Fibroblast of gingiva (primary cell): ENCODE data around the gene MAPK4.

Experiments used
- DNase-seq: peaks from one replicate; pipeline ENCODE4 v3.0.0-alpha.2; 2011; ENCODE audit warnings: low read depth

MAPK4 gene

DNA sequence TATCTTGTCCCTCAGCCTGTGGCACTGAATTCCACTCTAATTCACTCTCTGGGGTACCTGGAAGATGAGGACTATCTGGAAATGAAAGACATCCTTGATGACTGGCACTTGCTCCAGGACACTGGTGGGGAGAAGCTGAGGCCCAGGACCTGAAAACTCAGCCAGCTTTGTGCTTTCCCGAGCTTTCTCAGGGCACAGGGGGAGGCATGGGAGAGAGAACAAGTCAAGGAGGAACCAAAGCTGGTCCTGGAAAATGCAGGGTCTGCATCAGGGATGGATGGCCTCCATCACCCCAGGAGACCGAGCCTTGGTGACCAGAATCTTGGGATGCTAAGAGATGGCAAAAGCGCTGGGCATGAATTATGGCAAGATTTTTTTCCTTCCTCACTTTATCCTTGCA, 65.1 kb downstream of the MAPK4 start:
- DNase-seq = no peak

DNA sequence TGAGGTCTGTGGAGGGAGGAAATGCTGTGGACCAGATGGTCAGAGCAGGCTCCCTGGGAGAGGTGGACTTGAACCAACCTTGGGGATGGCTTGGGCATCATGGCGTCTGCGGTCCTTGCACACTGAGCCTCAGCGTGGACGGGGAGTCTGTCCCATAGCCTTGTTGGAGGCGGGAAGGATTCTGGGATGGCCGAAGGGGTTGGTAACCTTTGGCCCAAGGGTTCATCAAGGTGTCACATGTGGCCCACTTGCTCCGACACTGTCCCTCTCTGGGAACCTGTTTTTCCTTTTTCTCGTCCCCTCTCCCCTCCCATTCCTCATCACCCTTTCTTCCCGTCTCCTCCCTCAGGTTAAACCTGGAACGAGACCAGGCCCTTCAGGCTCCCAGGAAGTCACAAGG, 66.4 kb downstream of the MAPK4 start:
- no peak for DNase-seq

DNA sequence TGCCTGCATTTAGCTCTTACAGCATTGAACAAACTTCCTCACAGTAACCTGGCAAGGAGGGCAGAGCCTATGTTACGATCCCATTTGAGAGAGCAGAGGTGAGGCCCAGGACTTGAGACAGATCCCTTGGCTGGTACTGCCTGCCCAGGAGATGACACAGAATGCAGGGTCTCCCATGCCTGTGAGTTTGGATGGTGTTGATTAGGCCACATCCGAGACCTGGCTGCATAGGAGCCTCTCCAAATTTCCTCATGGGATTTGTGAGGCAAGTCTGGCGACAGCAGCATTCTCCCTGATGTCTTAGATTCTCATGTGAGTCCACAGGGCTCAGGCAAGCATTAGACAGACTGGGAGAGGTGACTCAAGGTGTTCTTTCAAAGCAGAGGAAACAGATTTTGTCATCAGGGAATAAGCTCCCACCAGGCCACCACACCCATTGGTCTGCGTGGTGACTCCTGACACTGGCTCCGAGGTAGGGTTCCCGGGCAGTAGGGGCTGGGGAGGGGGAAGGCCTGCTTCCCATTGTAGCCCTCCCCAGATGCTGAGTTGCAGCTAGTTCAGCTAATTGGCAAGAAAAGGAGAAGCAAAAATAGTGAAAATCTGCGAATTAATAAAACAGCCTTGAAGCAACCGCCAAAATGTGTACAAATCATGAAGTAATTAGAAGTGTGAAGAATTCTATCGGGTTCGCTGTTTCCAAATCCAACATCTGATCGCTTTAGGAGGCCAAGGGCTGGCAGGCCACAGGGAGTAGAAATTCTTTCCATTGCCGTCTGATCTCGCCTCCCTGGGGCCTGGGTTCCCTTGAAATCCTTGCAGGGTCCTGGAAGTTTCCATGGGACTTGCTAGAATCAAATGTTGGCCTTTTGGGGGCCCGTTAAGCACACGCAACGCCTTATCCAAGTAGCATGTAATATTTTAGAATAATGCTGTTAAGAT, 68.0 kb downstream of the MAPK4 start:
- DNase-seq = no peak

DNA sequence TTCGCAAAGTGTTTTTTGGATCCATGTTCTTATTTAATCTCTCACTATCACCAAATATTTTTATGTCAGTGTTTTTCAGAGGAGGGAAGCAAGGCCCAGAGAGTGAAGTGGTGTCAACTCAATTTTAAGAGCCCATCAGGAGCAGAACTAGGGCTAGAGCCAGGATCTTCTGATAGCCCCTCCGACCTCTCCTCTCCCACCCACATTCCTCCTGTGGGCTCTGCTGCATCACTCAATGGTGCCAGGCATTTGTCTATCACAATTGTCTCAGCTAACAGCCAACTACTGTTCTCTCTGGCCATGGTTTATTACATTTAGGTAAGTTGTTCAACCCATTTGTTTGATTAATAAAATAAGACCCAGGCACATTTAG, 68.6 kb downstream of the MAPK4 start:
- DNase-seq = no peak

DNA sequence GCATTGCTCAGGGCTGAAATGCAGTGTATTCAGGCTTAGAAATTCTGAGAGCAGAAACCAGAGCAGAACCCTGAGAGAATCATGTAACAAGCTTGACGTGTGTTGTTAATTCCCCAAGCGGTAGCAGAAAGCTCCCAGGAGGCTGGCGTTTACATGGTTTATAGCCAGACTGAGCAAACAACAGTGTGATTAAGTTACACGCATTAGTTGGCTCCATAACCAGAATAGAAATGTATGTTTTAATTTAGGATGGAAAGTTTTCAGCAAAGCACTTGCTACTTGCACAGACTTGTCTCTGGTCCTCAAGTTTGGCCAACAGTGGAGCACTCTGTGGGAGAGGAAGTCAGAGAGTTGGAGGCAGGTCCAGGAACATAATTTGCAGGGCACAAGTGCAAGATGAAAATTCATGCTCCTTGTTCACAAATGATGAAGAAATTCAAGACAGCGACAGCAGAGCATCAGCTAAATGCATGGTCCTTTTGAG, 69.3 kb downstream of the MAPK4 start:
- DNase-seq = peak; percentile 49

DNA sequence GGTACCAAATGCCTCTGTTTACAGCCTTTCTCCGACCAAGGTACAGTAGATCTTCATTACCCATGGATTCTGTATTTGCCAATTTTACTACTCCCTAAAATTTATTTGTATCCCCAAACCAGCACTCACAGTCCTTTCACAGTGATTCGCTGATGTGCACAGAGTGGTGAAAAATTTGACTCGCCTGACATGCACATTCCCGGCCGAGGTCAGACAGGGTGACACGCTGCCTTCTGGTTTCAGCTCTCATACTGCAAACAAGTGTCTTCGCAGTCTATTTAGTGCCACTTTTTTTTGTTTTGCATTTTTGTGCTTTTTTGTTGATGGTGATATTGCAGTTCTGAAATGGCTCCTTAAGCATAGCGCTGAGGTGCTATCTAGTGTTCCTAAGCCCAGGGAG, 71.0 kb downstream of the MAPK4 start:
- no peak for DNase-seq

DNA sequence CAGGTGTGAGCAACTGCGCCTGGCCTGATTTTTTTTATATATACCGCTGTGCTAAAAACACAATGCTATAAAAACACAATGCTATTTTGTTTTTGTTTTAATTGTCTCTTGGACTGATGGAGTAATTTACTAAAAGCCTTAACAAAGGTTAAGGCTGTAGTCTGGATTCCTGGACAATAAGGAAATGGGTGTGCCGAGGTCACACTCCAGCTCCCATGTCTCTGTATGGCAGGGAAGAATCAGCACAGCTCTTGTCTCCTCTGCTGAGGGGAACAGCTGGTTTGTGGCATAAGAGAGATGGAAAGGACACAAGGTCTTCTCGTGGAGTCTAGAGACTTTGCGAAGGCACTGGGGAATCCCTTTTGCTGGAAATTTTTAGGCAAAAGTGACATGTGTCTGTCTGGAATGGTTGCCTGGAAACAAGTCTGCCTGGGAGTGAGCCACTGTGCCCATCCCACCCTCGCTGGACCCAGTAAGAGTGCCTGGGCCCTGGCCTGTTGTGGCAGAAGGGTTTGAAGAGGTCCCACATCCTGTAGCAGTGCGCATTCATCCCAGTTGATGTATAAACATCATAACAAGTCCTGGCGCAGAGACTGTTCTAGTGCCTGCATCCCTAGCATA, 73.1 kb downstream of the MAPK4 start:
- no peak for DNase-seq

DNA sequence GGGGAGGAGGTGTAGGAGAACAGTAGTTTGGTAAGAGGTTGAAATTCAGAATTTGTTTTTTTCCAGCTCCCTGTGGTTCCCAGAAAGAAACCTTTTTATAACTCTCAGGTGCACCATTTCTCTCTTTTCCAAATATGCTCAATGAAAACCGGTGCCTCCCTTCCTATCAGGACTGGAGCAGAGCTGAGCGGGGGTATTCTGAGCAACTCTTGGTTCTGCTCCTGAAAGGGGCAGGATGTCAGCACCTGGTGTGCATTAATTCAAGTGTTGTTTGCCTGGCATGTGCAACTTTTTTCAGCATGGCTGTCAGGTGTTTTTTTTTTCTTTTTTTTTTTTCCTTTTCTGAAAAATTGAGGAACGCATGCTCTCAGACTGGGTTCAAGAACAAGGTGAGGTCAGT, 74.1 kb downstream of the MAPK4 start:
- DNase-seq = no peak

DNA sequence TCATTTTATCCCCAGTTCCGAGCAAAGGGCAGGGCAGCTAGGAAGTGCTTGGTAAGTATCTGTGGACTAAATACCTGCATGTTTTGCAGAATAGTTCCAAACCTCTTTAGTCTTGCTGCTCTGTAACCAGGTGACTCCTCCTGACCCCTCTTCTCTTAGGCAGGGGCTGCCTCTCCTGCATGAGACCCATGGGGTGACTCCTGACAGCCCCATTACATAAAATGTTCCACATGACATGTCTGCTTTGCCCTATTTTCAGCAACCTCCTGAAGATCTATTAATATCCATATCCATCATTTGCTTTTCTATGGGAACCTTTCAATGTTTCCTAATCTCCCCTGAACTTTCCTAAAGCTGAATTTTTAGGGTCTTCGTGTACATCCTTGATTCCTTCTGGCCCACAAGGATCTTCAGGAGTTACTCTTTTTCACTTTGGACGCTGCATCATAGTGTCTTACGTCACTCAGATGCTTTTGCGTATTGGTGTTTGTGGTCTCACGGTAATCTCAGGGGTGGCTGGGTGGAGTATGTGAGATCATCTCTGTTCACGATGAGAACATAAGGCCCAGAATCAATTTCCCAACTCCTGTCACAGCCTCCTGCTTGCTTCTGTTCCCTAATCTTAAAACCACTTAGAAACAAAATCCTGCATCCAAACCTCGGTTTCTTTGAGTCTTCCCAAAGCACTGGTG, 76.6 kb downstream of the MAPK4 start:
- no peak for DNase-seq

DNA sequence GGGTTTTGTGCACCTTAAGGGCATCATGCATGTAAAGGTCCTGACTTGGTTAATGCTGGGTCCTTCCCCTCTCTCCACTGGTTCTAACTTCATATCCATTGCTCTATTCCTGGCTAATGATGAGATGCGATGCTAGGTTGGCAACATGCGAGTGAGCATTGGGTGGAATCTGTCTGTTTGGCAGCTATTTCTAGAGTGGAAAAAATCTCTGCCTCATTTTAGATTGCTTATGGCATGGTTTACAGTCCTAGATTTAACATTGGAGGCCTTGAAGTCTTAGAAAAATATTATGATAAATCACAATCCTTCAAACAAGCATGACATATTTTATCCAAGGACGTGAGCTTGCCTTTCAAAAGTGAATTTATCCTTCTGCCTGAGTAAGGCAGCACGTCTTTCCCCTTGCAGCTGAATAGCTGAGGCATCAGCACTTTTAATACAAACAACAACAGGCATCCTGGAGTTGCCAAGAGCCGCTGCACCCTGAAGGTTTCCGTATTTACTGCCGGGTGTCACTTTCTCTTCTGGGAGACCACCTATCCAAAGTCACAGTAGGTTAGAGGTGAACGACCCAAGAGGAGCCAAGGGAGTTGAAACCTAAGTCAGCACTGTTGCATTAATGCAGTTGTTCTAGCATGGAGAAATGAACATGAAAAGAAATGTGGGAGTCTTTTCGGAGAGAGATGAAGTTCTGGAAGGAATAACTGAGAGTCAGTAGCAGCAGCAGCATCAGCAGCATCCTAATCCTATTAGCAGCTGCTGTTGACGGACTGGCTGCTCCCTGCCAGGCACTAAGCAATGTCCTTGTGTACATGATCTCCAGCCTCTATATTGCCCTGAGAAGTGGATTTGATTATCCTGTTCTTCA, 78.4 kb downstream of the MAPK4 start:
- DNase-seq = no peak

DNA sequence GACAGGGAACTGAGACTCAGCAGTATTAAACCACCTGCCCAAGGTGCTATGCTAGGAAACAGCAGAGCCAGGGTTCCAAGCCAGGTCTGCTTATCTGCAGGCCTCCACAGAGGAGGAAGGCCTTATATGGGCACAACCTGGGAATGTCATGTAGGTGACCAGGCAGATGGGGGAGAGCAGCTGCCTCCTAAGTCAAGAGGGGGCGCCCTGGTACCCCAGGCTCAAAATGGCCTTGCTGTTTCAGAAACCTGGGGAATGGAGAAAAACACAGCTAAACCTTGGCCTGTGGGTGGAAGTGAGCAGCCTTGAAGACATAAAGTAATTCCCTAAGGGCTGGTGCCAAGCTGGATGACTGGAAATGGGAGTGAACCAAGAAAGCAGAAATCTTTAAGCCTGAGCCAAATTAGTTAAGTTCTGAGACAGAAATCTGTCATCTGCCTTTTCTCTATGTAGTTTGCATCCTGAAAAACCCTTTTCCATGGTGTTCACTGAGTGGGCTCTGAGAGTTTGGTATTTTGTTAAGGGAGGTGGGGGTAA, 79.1 kb downstream of the MAPK4 start:
- DNase-seq = no peak

DNA sequence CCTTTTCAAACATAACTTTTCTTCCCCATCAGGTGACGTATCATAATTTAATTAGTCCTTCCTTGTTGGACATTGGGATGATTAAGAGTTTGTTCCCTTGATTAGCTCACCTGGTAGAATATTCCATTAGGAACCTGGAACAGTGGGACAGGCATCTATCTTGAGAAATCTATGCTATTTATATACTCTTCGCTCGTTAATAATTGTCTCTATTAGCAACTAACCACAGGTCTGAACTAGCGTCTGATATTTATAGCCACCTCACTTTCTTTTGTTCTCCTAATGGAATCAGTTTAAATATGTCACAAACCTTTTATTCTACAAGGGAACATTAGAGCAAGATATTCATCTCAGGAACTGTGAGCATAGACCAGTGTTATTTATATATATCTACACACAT, 79.8 kb downstream of the MAPK4 start:
- DNase-seq = no peak

DNA sequence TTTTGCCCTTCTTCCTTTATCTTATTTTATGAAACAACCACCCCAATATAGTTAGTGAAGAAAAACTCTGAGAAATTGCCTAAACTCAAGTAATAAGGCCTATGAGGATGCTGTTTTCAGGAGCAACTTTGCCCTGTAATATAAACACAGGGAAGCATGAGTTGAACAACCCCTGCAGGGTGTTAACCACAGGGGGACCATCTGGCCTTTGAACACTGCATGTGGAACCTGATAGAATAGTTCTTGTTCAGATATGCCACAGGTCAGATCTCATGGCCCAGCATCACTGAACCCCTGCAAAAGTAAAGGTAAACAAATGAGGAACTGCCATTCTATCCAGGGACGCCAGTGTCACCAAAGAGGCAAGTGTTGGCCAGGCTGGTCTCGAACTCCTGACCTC, 82.6 kb downstream of the MAPK4 start:
- no peak for DNase-seq

DNA sequence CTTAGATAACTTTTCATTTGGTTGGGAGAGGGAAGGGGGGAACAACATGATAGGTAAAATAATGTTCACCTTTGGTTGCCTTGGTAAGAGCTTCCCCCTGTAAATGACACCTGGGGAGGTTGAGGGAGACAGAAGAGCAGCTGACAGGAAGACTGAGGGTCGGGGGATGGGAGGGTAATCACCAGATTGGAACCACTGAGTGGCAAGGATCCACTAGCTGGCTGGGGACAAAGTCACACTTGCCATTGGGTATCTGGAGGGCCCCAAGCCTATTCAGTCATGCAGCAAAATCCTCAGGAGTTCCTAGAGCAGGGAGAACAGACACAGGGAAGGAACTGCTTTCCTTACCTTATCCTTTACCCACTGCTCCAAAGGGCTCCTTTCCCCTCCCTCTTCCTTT, 84.3 kb downstream of the MAPK4 start:
- no peak for DNase-seq

DNA sequence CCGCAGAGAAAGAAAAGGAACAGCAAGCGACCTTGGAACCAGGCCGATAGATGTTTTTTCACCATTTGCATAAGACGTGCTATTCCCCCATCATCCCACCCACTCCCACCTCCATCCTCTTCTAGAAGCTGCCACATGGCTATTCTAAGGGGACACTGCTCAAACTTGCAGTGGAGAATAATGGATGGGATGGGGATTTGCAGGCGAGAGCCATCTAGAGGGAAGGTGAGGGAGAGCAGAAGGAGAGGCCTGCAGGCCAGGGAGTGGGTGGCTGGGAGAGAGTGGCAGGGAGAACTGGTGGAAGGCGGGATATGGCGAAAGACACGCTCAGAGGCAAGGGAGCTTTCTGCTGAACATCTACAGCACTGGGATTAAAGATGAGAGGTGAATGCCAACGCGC, 84.9 kb downstream of the MAPK4 start:
- no peak for DNase-seq

DNA sequence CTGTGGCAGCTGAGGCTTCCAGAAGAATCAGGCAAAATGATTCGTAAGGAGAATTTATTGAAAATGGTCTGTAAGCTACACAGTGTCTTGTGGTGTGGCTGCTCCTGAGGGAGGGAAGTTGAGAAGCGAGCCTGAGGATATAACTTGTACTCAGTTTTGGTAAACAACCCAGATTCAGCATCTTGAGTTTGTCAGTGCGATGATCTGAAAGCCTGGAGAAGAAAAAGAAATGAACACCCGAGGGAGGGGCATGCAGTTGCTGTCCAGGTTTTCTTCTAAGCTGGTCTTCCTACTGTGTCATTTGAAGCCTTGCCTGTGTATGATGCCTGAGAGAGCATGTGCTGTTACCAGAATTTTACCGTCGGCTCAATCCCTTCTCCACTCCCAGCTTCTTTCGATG, 87.3 kb downstream of the MAPK4 start:
- DNase-seq = no peak

DNA sequence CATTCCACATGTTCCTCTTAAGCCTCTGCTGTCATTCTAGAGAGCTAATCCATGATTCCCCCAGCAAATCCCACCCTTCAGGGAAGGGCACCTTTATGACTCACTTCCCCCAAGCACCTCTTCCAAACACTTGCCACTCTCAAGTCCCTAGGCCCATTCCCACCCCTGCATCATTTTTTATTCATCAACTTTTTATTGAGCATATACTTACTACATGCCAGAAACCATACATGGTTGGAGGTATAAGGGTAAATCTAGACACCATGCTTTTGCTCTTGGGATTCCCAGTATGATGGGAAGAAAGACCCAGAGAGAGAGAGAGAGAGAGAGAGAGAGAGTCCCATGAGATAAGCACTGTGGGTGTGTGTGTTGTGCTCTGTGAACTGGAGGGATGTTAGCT, 87.9 kb downstream of the MAPK4 start:
- DNase-seq = no peak

DNA sequence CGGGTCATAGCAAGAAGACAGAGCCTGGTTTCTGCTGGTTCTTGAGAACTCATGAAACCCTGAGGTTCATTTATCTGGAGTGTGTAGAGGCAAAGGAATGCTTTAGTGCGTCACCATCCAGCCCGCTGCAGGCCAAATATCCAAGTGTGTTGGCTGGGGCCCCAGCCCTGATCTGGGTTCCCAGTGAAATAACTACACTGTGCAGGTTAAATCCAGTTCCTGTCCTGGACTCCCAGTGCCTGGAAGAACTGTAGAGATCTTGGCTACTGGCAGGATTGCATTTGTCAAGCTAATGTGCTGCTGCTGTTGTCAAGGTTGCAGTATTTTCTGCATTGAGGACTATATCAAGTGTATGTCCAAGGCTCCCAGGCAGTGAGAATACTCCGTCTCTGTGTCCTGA, 89.9 kb downstream of the MAPK4 start:
- DNase-seq = no peak

DNA sequence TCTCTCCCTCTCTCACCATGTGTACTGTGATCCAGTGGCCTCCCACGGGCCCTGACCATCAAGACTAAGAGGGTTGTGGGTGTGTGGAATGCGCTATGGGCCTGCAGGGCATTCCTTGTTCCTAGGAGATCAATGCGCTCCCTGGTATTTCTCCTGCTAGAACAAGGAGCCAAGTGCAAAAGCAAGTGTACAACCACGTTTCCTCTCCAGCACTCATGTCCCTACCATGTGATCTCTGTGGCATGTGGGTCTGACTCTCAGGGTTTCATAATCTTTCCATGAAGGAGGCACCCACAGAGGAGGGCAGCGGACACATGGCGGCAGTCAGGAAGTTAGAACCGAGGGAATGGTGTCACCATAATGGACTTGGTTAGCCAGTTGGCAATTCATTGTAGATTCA, 91.4 kb downstream of the MAPK4 start:
- no peak for DNase-seq

DNA sequence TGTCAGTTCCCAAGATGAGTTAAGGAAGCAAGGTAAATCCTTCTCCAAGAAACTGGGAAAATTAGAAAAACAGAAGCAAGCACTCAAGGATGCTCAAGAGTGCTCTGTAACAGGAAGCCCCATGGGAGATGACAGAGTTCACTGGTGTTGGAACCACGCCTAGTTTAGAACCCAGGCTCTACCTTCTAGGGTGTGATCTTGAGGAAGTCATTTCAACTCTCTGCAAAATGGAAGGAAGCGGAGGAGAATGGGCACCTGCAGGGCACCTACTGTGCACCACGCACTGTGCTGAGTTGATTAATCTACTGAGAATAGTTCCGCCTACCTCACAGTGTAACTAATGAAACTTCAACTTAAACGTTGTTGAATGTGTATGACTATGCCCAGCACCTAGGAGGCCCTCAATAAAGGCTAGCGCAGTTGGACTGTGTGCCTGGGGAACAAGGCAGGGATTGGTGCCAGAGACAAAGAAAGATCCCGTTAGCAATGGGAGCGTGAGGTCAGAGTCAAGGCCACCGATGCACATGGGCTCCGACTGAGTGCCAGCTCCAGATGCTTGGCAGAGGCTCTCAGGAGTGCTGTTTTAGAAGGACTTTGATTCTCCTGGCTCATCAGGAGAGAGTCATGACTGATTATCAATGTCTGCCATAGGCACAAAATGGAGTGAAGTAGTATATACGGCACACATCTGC, 93.7 kb downstream of the MAPK4 start:
- DNase-seq = no peak

DNA sequence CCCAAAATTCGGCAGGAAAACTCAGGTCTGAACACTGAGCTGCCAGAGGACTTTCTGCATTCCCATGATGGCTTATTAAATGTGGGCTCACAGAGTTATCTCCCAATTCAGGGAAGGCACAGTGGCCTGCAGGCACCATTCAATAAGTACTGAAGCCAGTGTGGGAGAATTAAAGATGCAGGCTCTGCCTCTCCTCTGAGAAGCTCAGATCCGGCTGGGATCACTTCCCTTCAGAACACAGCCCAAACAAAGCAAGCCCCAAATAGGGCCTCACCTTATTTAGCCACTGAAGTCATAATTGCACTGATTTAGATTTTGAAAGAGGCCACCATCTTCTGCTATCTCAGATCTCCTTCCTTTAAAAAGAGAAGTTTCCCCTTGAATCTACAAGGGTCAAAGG, 94.3 kb downstream of the MAPK4 start:
- DNase-seq = no peak
